HCT116 (cell line): ENCODE measurements around the gene ST6GALNAC5.

Experiments used
- CEBPB ChIP-seq: IDR thresholded peaks from 2 replicates; pipeline ENCODE4 v1.6.1; 2012; ENCODE audit warnings: low read depth
- CTCF ChIP-seq, 3 experiments: fragments of 200-600 bp in 1 of 3; sonication (generic) in 1 of 3; IDR thresholded peaks in 2 of 3; conservative IDR thresholded peaks in 1 of 3; 2 replicates each; pipeline ENCODE4 v1.5.1; 2012 to 2017; ENCODE audit warnings: low read depth in 2 of 3, low read length in 2 of 3, antibody characterized with exemption in 1 of 3, borderline replicate concordance in 1 of 3, control low read depth in 1 of 3, mild to moderate bottlenecking in 1 of 3, mixed read lengths in 1 of 3, mixed run types in 1 of 3, moderate library complexity in 1 of 3; ENCODE audit not compliant: insufficient read depth in 1 of 3
- ELF1 ChIP-seq: IDR thresholded peaks from 2 replicates; pipeline ENCODE4 v1.6.1; 2012; ENCODE audit warnings: low read depth, borderline replicate concordance
- EZH2 ChIP-seq: fragments of 200-600 bp; sonication (generic); IDR thresholded peaks from 2 replicates; pipeline ENCODE4 v1.6.1; 2017; ENCODE audit warnings: antibody characterized with exemption, mixed run types
- JUND ChIP-seq: IDR thresholded peaks from 2 replicates; pipeline ENCODE4 v1.6.1; 2012
- POLR2A ChIP-seq: IDR thresholded peaks from 2 replicates; pipeline ENCODE4 v1.7.0; 2011; ENCODE audit warnings: borderline replicate concordance; ENCODE audit not compliant: insufficient read depth, insufficient read length; ENCODE audit errors: extremely low read depth
- POLR2AphosphoS5 ChIP-seq: IDR thresholded peaks from 2 replicates; pipeline ENCODE4 v1.6.1; 2011; ENCODE audit warnings: mild to moderate bottlenecking, low read depth, low read length, moderate library complexity
- RAD21 ChIP-seq: IDR thresholded peaks from 2 replicates; pipeline ENCODE4 v1.6.1; 2012; ENCODE audit warnings: low read depth, mild to moderate bottlenecking
- SP1 ChIP-seq: IDR thresholded peaks from 2 replicates; pipeline ENCODE4 v1.6.1; 2012; ENCODE audit warnings: low read depth
- SRF ChIP-seq: IDR thresholded peaks from 2 replicates; pipeline ENCODE4 v1.6.1; 2012; ENCODE audit warnings: low read depth
- YY1 ChIP-seq: IDR thresholded peaks from 2 replicates; pipeline ENCODE4 v1.6.1; 2011; ENCODE audit warnings: low read length, low read depth, moderate library complexity, mild to moderate bottlenecking; ENCODE audit not compliant: insufficient replicate concordance; ENCODE audit errors: extremely low read depth
- TF ChIP-seq, protein P1 (sequence below): IDR thresholded peaks from 2 replicates; pipeline ENCODE4 v1.6.1; 2012
- TF ChIP-seq, protein P2 (sequence below): IDR thresholded peaks from 2 replicates; pipeline ENCODE4 v1.6.1; 2011; ENCODE audit warnings: mild to moderate bottlenecking, low read length, moderate library complexity; ENCODE audit not compliant: insufficient replicate concordance; ENCODE audit errors: extremely low read depth

- TF ChIP-seq, protein P1, sequence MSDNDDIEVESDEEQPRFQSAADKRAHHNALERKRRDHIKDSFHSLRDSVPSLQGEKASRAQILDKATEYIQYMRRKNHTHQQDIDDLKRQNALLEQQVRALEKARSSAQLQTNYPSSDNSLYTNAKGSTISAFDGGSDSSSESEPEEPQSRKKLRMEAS, result no peak
- TF ChIP-seq RAD21 (no peak), POLR2A (no peak), CTCF (IDR thresholded peaks at IDR 0.05 in 2 of 3, conservative IDR thresholded peaks at IDR 0.05 in 1 of 3; ENCODE audit: borderline replicate concordance in 1 of 3, insufficient read depth in 1 of 3, low read depth in 2 of 3, low read length in 2 of 3) (no peak), ELF1 (no peak), CEBPB (no peak), SP1 (no peak), POLR2AphosphoS5 (no peak), EZH2 (no peak), JUND (no peak), YY1 (no peak), SRF (no peak)
- TF ChIP-seq, protein P2, sequence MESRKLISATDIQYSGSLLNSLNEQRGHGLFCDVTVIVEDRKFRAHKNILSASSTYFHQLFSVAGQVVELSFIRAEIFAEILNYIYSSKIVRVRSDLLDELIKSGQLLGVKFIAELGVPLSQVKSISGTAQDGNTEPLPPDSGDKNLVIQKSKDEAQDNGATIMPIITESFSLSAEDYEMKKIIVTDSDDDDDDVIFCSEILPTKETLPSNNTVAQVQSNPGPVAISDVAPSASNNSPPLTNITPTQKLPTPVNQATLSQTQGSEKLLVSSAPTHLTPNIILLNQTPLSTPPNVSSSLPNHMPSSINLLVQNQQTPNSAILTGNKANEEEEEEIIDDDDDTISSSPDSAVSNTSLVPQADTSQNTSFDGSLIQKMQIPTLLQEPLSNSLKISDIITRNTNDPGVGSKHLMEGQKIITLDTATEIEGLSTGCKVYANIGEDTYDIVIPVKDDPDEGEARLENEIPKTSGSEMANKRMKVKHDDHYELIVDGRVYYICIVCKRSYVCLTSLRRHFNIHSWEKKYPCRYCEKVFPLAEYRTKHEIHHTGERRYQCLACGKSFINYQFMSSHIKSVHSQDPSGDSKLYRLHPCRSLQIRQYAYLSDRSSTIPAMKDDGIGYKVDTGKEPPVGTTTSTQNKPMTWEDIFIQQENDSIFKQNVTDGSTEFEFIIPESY, result no peak
These were observed 72.0 kb downstream of the ST6GALNAC5 start for GRCh38 chr1:76939050-76939816.
